HUDEP-2 (cell line): ENCODE results near the gene HECTD4.

Experiments
- DNase-seq, 76 experiments: peaks; one replicate each; lab custom pipeline; 2025; ENCODE audit not compliant: unreplicated experiment in 76 of 76; lab: John Stamatoyannopoulos, UW

The HECTD4 gene

DNA sequence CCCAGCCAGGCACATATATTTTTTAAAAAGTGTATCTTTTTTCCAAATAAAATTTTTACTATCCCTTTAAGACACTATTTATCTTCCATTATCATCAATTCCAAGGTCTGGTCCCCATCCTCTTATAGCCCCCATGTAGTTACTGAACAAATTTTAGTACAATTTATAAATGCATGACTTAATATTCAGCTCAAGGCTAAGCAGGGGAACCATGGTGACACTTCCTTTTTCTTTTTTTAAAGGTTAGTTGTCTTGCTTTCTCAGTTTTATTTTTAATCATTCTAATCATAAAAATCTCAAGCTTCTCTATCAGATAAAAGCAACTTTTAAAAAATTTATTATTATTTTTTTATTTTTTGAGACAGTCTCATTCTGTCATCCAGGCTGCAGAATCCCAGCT, 164.6 kb downstream of the HECTD4 start:
- DNase-seq = no peak

DNA sequence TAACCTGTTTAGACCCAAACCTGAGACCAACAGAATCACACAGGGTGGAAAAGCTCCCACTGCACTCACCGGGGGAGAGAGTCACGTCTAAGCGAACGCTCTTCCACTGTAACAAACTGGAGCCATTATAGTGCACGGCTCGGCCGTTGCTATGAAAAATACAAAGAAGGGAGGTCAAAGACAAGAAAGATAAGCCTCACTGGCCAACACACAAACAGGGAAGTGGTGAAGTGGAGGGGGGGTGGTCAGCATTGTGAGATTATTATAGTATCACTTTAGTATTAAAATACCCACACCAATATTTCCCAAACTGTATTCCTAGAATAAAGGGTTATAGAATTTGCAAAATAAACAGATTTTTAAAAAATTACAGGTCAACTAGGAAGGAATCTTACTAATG, 166.0 kb downstream of the HECTD4 start:
- DNase-seq = no peak

DNA sequence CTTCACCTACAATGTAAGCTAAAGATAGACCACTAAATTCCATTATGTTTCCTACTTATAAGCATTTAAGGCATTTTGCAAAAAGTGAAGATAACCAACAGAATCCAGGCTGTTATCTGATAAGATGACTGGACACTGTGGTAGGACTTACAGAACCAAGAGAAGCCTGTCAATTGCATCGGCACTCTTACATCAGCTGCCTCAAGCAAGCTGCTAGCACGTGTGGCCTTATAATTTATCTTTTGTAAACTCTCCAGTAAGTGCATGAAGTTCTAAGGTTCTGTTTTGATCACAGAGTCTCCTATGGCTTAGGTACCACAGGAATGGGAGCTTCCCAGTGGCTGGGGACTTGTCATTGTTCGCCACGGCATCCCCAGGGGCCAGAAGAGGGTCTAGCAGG, 168.2 kb downstream of the HECTD4 start:
- DNase-seq = no peak

DNA sequence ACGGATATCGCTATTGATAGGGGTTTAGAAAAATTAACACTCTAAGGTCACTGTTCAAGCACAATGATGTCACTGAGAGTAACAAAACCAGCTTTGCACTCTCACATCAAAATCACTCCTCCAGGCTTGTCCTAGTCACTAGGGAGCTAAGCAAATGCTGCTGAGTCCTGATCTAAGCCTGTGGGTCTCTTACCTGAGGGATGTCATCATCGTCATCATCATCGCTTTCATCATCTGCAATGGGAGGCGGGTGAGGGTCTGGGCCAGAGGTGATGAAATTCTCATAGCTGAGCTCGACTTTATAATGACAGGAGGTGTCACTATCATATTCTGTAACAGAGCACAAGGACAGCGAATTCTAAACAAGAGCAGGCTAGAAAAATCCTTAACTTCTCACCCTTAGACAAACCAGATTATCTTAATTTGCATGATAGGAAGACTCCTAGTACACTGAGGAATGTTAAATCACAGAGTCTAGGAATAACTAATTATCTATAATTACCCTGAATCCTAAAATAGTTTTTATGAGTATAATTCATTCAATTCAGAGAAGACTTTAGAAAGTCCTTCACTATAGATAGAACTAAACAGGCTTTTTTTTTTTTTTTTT, 173.8 kb downstream of the HECTD4 start:
- no peak for DNase-seq

DNA sequence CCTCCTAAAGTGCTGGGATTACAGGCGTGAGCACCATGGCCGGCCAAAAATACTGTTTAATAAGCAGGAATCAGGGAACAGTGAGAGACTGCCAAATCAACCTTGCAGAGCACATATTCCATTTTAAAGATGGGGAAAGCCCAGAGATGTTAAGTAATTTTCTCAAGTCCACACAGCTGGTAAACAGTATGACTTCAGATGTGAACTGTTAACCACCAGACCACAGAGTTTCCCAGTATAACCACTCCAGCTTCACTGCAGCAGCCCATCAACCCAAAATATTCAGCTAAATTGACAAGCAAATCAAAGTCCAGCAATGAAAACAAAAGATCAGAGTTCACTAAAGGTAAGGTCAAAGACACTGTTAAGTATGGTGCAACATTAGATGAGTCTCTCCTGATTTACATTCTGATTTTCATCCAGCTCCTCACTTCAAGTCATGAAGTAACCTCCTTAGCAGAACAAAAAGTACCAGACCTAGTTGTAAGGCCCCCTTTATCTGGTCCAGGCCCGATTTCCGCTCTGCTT, 174.8 kb downstream of the HECTD4 start:
- no peak for DNase-seq

DNA sequence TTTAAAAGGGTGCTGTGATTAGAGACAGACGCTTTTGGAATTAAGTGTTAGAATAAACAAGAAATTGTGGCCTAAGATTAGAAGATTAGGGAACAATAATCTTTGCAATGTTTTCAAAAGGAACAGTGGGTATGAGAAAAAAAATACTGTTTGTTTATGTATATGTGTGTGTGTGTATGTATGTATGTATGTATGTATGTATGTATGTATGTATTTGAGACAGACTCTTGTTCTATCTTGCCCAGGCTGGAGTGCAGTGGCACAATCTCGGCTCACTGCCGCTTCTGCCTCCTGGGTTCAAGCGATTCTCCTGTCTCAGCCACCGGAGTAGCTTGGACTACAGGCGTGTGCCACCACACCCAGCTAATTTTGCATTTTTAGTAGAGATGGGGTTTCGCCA, 175.3 kb downstream of the HECTD4 start:
- DNase-seq = no peak

DNA sequence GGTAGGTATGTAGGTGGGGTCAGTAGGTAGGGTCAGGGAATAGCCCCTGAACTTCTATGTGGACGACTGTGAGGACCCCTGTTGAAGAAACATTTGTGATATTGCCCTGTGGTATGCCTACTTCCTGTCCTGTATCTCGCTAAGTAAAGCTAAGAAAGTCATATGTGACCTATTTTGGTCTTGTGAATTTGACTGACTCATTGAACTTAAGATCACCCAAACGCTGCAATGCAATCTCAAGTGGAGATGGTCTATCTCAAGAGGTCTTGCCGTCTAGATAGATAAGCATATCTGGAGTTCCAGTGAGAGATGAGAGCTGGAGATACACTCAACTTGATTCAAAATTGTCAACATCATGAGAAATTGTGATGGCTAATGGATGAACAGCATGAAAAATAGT, 183.1 kb downstream of the HECTD4 start:
- DNase-seq = peak in 25 of 76 experiments; percentile 1 to 75 (median 27)

DNA sequence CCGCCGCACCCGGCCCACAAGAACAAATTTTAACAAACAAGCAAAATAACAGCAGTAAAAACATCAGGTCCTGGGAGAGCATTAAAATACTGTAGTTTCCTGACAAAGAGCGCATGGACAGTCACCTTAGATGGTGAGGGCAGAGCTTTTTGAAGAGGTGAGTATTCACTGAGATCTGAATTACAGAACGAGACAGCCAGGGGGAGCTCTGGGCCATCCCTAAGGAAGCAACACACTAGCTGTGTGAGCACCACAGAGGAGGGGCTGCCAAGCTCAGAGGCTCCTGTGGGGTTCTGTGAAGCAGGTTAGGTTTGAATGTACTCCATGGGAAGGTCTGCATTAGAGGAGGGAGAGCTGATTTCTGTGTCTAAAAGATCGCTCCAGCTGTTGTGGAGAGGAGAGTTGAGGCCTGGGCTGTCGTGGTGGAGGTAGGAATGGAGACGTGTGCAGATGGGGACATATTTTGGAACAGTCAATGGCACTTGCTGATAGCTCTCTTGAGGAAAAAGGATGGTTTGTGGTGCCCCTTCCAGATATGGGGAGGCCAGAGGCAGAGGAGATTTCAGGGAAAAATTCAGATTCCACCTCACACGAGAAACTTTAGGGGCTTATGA, 184.0 kb downstream of the HECTD4 start:
- DNase-seq = peak in 51 of 76 experiments; percentile 1 to 64 (median 29)

DNA sequence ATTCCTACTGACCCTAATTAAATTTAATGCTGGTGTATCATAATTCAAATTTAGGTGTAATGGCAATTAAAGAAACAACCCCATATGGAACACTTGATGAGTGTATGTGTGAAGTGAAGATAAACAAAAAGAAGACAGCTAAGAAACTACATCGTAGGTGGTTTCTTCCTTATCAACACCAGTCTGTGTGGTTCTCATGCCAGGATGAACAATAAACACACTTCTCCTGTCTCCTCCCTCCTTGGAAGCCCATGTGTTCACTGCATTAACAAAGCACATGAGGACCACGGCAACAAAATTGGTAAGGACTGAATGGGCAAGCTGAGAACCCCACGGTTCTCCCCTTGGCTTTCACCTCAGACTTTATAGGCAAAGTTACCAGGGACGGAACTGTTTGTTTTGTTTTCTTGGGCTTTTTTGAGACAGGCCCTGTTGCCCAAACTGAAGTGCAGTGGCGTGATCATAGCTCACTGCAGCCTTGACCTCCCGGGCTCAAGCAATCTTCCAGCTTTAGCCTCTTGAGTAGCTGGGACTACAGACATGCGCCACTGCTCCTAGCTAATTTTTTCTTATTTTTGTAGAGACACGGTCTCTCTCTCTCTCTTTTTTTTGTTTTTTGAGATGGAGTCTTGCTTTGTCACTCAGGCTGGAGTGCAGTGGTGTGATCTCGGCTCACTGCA, 185.9 kb downstream of the HECTD4 start:
- peak in 33 of 76 experiments; percentile 2 to 66 (median 20) for DNase-seq

DNA sequence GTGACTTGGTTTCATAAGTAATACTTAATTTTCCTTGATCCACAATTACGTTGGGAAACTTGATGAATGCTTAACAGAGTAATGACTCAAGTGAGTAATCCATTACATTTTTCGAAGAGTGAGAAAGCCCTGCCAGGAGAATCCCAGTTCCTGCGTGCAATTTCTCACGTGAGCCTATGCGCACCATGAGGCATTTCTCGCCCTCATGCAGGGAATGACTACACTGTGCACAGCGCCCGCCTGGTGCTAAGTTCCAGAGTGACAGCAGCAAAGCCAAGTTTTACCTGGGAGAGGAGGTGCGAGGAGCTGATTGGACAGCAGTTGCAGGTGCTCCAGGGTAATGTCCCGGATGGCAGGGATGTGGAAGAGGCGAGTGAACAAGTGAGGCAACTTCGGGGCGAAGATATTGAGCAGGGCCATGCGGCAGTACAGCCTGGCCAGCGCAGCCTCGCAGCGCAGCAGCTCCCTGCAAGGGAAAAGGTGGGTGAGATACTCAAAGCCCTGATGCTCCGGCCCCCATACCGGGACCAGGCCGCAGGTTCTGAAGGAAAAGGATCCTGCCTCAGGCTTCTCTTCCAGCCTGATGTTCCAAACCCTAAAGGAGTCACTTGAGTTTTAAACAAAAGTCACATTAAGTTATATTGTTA, 187.5 kb downstream of the HECTD4 start:
- DNase-seq = no peak

DNA sequence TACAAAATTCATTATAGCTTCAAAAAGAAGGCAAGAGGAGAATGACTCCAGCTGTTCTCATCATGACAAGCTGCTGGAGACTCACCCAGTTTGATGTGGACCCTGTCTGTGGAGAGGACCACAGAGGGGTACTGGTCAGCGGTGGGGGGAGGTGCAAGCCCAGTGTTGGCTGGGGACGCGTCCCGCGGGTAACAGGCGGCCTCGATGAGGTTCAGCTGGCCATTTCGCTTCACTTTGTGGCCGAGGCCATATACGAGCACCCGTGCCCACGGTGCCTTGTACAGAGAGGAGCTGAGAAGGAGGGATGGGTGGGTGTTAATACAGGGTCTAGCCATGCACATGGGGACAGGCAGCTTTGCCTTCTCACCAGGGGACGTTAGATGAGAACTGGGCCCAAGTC, 189.8 kb downstream of the HECTD4 start:
- no peak for DNase-seq

DNA sequence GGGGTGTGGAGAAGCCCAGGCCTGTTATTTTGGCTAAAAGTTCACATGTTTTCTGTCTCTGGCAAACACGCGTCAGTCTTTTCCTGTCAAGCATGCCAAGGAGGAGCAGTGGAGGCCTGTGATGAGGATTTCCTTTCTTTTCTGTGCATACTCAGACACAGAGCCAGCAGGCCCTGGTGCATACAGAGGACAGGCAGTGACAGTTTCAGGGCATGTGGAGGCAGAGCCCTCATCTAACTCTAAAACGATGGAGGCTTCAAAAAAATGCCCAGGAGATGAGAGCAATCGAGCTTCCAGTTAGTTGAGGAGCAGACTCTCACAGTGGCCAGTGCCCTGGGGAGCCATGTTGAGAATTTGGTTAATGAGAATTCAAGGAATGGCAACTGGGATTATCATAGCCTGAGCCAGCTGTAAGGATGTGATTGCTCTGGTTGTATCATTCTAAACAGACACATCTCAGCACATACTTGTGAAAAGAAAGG, 190.3 kb downstream of the HECTD4 start:
- DNase-seq = no peak

DNA sequence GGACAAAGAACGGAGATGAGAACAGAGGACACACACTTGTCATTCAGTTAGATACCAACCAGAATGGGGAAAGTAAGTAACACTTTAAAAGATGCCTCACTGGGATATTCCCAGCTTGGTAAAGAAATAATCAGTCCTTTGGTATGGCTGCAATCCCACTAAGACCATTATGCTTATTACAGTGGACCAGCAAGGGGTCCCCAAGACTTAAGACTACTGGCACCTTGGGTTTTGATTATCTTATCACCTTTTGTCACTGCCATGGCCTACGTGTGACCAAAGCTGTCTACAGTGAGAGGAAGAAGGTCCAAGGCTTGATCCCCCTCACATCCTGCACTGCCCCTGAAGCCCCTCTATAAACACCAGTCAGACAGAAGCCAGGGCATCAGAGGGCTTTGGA, 191.0 kb downstream of the HECTD4 start:
- no peak for DNase-seq

DNA sequence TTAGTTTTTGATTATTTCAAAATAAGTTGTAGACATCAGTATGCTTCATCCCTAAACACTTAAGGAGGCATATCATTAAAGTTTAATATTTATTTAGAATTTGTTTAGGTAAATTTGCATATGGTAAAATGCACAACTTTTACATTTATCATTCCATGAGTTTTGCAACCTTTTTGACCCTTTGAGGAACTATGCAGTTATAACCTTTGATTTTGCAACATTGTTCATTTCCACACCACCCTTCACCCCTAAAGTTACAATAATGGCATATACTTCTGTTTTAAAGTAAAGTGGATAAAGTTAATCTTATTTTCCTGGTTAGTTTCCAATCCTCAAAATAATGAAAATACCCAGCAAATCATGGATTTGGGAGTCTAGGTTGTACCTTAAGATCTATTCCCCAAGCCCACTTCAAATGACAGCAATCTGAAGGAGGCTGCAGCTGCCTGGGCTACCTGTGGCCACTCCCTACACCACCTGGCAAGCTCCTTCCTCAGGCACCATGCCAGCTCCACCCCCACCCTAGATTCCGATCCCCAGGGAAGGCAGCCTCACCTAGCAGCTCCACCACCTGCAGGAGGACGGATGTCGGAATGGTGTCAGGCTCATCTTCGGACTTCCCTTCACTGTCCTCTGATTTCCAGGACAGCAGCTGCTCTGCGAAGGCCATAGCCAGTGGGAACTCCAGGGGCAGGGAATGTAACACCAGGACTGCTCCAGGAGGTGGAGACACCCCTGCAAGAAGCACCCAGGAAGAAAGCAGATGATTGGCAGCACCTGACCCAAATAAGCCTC, 191.8 kb downstream of the HECTD4 start:
- DNase-seq = no peak

DNA sequence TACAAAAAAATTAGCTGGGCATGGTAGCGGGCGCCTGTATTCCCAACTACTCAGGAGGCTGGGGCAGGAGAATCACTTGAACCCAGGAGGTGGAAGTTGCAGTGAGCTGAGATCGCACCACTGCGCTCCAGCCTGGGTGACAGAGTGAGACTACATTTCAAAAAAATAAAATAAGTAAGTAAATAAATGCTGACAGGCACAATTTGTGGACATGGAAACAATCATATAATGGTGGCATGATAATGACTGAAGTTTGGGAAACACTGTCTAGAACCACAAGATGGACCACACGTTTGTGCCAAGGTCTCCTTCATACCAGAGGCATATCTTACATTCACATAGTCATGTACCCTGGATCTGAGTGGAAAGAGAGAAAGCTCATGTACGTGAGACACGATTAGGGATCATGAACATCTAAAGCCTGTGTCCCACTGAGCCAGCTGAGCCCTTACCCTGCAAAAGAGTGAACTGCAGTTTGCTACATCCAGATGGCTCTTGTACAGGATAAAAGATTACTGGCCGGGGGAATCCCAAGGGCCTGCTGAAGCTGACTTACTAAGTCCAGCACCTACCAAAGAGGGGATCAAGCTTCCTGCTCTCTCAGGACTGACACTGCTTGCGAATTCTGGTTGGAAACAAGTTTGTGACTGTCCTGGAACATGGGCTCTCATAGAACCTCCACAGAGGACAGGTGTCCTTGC, 194.0 kb downstream of the HECTD4 start:
- DNase-seq = no peak

DNA sequence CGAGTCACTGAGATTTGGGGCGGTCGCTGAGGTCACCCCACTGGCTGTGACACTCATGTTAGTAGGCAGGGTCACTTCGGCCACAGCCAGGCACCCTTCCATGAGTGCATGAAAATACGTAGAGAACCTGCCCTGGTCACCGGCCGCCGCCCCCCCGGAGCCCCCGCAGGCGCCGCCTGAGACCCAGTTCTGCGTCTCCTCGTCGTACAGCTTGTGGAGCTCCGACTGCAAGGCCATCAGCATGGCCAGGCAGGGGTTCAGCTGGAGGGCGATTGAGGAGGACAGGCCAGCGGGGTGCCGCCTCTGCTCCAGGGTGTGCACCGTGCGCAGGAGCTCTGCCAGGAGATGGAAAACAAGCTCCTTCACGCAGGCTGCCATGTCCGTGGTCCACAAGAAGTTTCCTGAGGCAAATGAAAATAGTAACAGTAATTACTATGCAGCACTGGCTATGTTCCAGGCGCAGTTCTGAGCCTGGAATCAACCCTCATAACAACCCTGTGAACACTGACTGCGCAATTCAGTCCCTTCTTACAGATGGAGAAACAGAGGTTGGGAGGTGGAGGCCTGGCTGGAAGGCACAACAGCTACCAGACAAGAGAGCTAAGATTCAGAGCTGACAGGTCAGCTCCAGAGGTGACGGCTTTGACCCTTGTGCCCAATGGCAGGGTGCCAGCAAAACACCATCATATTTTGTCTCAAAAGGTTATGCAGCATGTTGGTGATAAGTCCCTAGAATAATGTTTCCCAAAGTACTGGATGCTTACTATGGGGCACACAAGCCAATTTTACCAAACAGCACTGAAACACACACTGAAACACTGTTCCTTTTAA, 196.9 kb downstream of the HECTD4 start:
- DNase-seq = no peak

DNA sequence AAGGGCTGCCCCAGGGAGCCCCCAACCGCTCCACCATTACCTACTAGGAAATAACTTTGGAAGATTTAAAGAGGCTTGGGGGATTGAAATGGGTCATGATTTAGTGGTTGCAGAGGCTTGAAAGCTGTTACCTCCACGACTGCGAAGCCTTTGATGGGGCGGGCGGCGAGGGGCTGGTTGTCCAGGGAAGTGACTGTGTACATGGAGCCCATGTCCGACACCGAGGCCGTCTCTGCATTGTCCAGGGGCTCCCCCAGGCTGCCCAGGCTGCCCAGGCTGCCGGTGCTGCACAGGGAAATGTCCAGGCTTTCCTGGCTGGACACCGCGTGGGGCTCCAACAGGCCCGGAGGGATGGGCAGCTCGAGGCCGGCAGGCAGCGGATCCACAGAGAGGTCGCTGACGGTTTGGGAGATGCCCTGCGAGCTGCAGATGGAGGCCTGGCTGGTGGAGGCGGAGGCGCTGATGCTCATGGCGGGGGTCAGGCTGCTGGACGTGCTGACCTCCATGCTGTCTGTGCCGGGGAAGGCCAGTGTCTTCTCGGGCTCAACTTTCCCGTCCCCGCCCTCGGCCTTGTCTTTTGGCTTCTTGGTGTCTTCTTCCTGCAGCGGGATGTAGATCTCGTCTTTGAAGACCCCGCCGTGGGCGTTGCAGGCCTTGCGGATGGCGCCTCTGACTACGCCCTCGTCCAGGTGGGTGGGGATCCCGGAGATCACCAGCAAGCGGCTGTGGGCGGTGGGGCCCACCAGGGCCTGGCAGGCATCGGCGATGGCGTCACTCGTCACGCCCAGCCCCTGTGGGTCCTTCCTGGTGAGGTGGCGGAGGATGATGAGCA, 198.0 kb downstream of the HECTD4 start:
- no peak for DNase-seq
